ENCODE results near the gene ATP8B1.

The ATP8B1 gene

DNA sequence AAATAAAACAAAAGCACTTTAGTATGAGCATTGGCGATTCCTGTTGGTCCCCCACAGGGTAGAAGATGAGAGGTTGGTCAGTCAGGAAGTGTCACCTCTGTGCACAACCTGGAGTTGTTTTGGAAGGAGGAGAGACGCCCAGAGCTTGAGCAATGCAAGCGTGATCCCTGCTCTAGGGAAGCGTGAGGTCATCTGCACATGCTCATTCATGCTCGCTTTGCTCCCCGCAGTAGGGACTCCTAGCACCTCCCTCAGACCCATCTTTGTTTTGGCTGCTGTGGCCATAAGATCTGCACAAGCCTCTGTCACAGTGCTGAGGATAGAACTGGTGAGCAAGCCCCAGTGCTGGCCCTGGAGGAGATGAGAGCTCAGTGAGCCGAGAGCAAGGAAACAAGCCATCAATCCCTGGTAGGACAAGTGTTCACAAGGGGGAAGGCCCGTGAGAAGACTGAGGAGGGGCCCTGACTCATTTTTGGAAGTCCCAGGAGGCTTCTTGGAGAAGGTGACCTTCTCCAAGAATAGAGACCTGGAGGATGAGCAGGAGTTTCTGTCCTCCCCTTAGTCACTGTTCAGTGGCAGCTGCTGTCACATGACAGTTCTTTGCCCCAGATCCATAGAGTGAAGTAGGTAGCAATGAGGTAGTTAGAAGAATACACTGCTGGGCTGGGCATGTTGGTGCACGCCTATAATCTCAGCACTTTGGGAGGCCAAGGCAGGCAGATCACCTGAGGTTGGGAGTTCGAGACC is 13.3 kb upstream of the ATP8B1 start:
- peak; percentile 77 for DNase-seq (ENCODE audit: low read depth)
- TF ChIP-seq, protein P1, sequence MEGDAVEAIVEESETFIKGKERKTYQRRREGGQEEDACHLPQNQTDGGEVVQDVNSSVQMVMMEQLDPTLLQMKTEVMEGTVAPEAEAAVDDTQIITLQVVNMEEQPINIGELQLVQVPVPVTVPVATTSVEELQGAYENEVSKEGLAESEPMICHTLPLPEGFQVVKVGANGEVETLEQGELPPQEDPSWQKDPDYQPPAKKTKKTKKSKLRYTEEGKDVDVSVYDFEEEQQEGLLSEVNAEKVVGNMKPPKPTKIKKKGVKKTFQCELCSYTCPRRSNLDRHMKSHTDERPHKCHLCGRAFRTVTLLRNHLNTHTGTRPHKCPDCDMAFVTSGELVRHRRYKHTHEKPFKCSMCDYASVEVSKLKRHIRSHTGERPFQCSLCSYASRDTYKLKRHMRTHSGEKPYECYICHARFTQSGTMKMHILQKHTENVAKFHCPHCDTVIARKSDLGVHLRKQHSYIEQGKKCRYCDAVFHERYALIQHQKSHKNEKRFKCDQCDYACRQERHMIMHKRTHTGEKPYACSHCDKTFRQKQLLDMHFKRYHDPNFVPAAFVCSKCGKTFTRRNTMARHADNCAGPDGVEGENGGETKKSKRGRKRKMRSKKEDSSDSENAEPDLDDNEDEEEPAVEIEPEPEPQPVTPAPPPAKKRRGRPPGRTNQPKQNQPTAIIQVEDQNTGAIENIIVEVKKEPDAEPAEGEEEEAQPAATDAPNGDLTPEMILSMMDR (IDR thresholded peaks at IDR 0.05; ENCODE audit: insufficient read depth, low read depth, low read length, missing control alignments) = no peak
- no peak overlapping the region for H3K4me3 ChIP-seq (ENCODE audit: low read length)

DNA sequence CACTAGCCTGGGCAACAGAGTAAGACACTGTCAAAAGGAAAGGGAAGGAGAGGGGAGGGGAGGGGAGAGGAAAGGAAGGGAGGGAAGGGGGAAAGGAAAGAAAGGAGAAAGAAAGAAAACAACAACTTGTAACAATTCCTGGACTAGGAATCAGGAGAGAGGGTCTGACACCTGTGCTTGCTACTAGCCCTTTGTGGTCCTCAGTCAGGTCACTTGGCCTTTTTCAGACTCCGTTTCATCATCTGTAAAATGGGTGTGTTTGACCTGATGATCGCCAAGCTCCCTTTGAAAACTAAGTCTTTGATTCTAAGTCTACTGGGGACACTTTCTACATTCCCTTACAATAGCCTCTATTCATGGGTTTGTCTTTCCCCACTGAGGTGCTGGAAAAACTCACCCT is 11.4 kb upstream of the ATP8B1 start:
- TF ChIP-seq, protein P1 (IDR thresholded peaks at IDR 0.05; ENCODE audit: insufficient read depth, low read depth, low read length, missing control alignments) = no peak
- H3K4me3 ChIP-seq (ENCODE audit: low read length) = no peak overlapping the region
- no peak for DNase-seq (ENCODE audit: low read depth)

DNA sequence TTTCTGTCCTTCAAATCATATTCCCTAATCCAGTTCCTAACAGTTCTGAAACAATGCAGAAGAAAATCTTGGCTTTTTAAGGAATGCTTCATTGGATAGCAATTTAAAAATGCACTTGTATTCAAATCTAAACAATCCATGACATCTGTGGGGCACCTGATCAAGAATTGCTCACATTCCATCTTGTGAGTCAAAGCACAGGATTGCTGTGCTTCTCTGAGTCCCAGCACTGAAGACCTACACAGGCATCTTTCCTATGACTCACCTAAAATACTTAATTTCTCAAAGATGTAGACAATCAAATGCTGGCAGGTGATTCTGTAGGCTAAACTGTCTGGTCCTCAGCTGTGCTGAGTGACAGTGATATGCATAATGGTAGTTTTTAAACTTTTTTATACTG is 10.1 kb upstream of the ATP8B1 start:
- no peak overlapping the region for H3K4me3 ChIP-seq (ENCODE audit: low read length)
- DNase-seq (ENCODE audit: low read depth) = peak; percentile 92
- TF ChIP-seq, protein P1 (IDR thresholded peaks at IDR 0.05; ENCODE audit: insufficient read depth, low read depth, low read length, missing control alignments) = no peak

DNA sequence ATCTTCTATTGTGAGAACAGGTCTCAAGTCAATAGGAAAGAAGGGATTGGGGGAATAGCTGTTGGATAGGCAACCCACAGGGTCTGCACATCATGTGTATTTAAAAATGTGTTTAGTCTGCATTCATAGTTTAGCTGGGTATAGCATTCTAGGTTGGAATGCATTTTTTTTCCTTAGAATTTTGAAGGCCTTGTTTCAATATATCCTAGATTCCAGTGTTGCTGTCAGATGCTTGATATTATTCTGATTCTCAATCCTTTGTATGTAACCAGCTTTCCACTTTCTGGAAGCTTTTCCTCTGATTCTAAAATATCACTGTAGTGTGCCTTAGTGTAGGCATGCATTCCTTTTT is 9.0 kb upstream of the ATP8B1 start:
- DNase-seq (ENCODE audit: low read depth) = no peak
- no peak overlapping the region for H3K4me3 ChIP-seq (ENCODE audit: low read length)
- TF ChIP-seq, protein P1 (IDR thresholded peaks at IDR 0.05; ENCODE audit: insufficient read depth, low read depth, low read length, missing control alignments) = no peak

DNA sequence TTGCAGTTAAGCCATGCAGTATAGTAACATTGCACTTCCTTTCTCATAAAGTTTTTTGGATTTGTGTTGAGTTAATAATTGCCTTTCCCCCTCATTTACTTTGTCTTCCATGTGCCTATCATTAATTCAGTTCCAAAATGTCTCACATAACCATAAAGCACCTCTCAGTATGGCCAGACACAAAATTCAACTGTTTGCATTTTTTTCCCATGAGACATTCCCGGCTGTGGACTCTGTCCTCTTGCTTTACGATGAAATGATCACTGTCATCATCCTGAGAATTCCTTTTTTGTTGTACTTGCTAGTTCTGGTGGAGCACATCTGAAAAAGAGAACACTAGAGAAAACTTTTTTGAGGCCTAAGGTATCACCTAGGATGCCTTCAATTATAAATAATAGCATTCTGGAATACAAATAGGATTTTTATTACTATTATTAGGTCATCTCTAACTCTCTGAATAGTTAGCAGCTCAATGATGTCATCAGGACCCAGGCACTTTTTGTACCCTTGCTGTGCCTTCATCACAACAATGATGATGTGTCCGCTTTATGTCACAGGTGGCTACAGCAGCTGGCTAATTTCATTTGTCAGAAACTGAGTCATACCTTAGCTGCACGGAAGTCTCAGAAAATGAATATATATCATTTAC is 8.5 kb upstream of the ATP8B1 start:
- TF ChIP-seq, protein P1 (IDR thresholded peaks at IDR 0.05; ENCODE audit: insufficient read depth, low read depth, low read length, missing control alignments) = no peak
- no peak overlapping the region for H3K4me3 ChIP-seq (ENCODE audit: low read length)
- no peak for DNase-seq (ENCODE audit: low read depth)

DNA sequence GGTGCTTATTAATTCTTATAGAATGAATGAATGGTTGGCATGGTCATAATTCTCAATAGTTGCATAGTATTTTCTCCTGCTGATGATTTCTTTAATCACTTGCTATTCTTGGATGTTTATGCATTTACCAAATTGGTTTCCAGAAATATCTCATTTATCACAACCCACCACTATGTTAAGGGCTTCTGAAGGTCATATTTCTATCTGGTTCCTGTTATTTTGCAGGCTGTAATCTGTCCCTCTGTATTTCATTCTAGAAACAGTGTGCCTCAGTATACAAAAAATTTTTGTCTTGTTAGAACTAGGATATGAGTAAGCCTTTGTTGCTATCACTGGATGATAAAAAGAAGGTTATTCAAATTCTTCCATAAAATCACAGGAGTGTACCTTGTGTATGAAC is 6.1 kb upstream of the ATP8B1 start:
- TF ChIP-seq, protein P1 (IDR thresholded peaks at IDR 0.05; ENCODE audit: insufficient read depth, low read depth, low read length, missing control alignments) = no peak
- no peak for DNase-seq (ENCODE audit: low read depth)
- H3K4me3 ChIP-seq (ENCODE audit: low read length) = no peak overlapping the region
